ENCODE data around the gene INTS1.

DNA sequence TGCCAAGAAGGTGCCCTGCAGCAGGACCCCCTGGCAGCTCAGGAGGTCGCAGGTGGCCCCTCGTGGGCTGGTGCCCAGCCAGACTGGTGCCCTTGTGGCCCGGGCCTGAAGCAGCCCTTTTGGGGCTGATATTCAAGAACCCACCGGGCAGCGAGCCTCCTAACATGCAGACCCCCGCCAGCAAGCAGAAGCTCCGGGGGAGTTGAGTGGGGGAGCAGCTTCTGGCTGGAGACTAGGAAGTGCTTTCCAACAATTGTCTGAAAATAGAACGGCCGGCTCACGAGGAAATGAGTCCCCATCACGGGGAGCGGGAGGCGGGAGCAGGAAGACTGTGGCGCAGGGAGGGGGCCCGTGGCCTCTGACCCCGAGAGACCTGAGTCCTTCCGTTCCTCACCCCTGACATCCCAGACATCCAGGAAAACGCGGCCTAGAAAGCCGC lies 9.5 kb upstream of the INTS1 start:
- TF ChIP-seq USF1 (CRISPR knock-in tag; IDR thresholded peaks at IDR 0.05): no peak
- TF ChIP-seq, protein P1, sequence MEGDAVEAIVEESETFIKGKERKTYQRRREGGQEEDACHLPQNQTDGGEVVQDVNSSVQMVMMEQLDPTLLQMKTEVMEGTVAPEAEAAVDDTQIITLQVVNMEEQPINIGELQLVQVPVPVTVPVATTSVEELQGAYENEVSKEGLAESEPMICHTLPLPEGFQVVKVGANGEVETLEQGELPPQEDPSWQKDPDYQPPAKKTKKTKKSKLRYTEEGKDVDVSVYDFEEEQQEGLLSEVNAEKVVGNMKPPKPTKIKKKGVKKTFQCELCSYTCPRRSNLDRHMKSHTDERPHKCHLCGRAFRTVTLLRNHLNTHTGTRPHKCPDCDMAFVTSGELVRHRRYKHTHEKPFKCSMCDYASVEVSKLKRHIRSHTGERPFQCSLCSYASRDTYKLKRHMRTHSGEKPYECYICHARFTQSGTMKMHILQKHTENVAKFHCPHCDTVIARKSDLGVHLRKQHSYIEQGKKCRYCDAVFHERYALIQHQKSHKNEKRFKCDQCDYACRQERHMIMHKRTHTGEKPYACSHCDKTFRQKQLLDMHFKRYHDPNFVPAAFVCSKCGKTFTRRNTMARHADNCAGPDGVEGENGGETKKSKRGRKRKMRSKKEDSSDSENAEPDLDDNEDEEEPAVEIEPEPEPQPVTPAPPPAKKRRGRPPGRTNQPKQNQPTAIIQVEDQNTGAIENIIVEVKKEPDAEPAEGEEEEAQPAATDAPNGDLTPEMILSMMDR (IDR thresholded peaks at IDR 0.05): no peak
- TF ChIP-seq, protein P2, sequence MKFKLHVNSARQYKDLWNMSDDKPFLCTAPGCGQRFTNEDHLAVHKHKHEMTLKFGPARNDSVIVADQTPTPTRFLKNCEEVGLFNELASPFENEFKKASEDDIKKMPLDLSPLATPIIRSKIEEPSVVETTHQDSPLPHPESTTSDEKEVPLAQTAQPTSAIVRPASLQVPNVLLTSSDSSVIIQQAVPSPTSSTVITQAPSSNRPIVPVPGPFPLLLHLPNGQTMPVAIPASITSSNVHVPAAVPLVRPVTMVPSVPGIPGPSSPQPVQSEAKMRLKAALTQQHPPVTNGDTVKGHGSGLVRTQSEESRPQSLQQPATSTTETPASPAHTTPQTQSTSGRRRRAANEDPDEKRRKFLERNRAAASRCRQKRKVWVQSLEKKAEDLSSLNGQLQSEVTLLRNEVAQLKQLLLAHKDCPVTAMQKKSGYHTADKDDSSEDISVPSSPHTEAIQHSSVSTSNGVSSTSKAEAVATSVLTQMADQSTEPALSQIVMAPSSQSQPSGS (CRISPR knock-in tag; IDR thresholded peaks at IDR 0.05; ENCODE audit: borderline replicate concordance, low read depth): no peak
- TF ChIP-seq, protein P3, sequence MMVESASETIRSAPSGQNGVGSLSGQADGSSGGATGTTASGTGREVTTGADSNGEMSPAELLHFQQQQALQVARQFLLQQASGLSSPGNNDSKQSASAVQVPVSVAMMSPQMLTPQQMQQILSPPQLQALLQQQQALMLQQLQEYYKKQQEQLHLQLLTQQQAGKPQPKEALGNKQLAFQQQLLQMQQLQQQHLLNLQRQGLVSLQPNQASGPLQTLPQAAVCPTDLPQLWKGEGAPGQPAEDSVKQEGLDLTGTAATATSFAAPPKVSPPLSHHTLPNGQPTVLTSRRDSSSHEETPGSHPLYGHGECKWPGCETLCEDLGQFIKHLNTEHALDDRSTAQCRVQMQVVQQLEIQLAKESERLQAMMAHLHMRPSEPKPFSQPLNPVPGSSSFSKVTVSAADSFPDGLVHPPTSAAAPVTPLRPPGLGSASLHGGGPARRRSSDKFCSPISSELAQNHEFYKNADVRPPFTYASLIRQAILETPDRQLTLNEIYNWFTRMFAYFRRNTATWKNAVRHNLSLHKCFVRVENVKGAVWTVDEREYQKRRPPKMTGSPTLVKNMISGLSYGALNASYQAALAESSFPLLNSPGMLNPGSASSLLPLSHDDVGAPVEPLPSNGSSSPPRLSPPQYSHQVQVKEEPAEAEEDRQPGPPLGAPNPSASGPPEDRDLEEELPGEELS (CRISPR knock-in tag; IDR thresholded peaks at IDR 0.05): no peak
